HFFc6 (cell line): ENCODE data around the gene SSNA1. TPM values are rescaled to one million over a fixed set of nuclear protein-coding genes. Genes with fewer than 3 reads are reported as not detected.

Experiments used
- DNase-seq: peaks from one replicate; pipeline ENCODE4 v3.0.0-alpha.2; 2018
- H3K27ac Mint-ChIP-seq: 2 replicates; pipeline ENCODE4 v1.8.0; 2020; ENCODE audit warnings: mild to moderate bottlenecking, mixed read lengths
- H3K27me3 Mint-ChIP-seq: 2 replicates; pipeline ENCODE4 v1.8.0; 2021; ENCODE audit warnings: mild to moderate bottlenecking, moderate library complexity, mixed read lengths; ENCODE audit not compliant: insufficient read depth
- H3K36me3 Mint-ChIP-seq: 2 replicates; pipeline ENCODE4 v1.8.0; 2021; ENCODE audit warnings: low read depth, mixed read lengths
- H3K4me1 Mint-ChIP-seq: 2 replicates; pipeline ENCODE4 v1.8.0; 2020; ENCODE audit warnings: low read depth, mixed read lengths
- H3K4me3 Mint-ChIP-seq: 2 replicates; pipeline ENCODE4 v1.8.0; 2020; ENCODE audit warnings: mild to moderate bottlenecking, moderate library complexity, mixed read lengths
- H3K9me3 Mint-ChIP-seq: 2 replicates; pipeline ENCODE4 v1.8.0; 2020; ENCODE audit warnings: mild to moderate bottlenecking, mixed read lengths
- total RNA-seq, 6 experiments: library from RNA; stranded (reverse); fragmentation: NEBNext Ultra II Directional; extraction: Animal tissue kit (Norgen Biotek cat#: 25700); gene quantifications; 2 replicates in 1 of 6; 3 replicates in 5 of 6; pipeline ENCODE4 v1.2.3, GENCODE V29; 2021
- TF ChIP-seq, protein P1 (sequence below): fragments of 200-600 bp; sonication (generic); IDR thresholded peaks from 2 replicates; pipeline ENCODE4 v1.5.0; 2021; ENCODE audit warnings: antibody characterized with exemption, mild to moderate bottlenecking

SSNA1 gene
- total RNA-seq, 6 experiments from 2014 or later: 76.7 to 82.8 (median 82.1) TPM

DNA sequence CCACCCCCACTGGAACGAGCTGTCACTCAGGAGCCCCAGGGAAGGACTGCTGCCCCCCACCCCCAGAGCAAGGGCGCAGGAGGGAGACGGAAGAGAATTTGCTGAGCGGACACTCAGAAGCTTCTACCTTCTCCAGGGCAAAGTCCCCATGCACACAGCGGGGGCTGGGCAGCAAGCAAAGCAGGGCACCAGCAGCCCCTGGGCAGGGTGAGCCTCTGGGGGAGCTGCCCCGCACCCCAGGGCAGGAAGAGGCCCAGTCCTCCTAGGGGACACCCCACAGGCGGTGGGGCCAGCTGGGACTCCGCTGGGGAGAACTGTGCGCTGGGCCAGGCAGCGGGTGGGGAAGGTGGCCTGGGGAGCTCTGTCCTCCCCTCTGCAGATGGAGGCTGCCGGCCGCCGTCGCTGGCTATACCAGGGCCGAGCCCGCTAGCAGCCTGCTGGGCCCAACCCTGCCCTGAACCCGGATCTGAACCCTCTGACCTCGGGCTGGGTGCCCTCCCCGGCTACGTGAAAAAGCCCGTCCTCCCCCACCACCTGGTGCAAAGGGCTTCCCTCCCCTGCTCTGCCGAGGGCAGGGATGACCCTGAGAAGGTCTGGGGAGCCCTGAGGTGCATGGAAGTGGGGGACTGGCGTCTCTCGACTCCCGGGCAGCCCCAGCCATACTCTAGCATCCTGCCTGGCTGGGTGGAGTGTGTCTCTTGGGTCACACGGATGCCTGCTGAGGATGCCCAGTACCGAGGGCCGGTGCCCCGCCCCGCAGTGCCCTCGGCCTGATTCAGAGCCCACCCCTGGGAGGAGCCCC is 41.6 kb downstream of the SSNA1 start:
- Mint-ChIP-seq H3K27me3 (no peaks in the 10 kb centered on the region), H3K4me1 (peaks cover 7% of the 10 kb centered on the region), H3K9me3 (no peaks in the 10 kb centered on the region), H3K4me3 (no peak overlapping the region), H3K36me3 (no peaks in the 10 kb centered on the region), H3K27ac (no peak overlapping the region)
- no peak for DNase-seq
- TF ChIP-seq, protein P1, sequence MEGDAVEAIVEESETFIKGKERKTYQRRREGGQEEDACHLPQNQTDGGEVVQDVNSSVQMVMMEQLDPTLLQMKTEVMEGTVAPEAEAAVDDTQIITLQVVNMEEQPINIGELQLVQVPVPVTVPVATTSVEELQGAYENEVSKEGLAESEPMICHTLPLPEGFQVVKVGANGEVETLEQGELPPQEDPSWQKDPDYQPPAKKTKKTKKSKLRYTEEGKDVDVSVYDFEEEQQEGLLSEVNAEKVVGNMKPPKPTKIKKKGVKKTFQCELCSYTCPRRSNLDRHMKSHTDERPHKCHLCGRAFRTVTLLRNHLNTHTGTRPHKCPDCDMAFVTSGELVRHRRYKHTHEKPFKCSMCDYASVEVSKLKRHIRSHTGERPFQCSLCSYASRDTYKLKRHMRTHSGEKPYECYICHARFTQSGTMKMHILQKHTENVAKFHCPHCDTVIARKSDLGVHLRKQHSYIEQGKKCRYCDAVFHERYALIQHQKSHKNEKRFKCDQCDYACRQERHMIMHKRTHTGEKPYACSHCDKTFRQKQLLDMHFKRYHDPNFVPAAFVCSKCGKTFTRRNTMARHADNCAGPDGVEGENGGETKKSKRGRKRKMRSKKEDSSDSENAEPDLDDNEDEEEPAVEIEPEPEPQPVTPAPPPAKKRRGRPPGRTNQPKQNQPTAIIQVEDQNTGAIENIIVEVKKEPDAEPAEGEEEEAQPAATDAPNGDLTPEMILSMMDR: no peak

DNA sequence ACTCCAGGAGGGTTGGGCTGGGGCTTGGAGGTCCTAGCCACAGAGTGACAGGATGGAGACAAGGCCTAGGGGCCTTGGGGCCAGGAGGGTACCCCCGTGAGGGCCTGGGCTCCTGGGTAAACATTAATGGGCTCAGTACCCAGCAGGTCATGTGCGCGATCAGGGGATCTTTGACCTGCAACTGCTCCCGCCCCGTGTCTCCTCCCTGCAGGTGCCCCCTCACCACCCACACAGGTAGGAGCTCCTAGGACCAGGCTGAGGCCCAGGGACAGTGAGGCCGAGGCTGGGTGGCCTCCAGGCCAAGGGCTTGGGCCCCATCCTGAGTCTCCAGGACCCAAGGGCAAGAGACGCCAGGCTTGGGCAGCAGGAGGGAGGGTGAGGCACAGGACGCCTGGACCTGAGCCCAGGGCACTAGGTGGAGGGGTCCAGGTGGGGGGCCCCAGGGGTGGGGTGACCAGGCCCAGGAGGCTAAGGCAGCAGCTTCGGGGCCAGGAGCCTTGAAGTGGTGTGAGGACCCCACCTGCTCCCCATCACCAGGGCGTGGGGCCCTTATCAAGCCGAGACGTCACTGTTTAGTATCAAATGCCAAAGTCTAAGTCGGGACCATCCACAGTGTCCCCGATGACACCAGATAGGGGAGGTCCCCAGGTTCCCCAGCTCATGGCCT is 42.4 kb downstream of the SSNA1 start, which contains the start of gene SLC34A3:
Gene SLC34A3, plus strand, starts transcription at position 197 of the 667 bp plus-strand sequence. CDS start 802 bp downstream, outside the sequence.
- no peak for DNase-seq
- TF ChIP-seq, protein P1: no peak
- no peaks in the 10 kb centered on the region for H3K27me3 Mint-ChIP-seq
- no peaks in the 10 kb centered on the region for H3K9me3 Mint-ChIP-seq
- H3K27ac Mint-ChIP-seq: no peak within 1 kb of the TSS
- peaks cover 7% of the 10 kb centered on the region for H3K4me1 Mint-ChIP-seq
- H3K36me3 Mint-ChIP-seq: no peaks in the 10 kb centered on the region
- no peak within 1 kb of the TSS for H3K4me3 Mint-ChIP-seq

- DNase-seq: no peak
- no peaks in the 10 kb centered on the region for H3K27me3 Mint-ChIP-seq
These were observed 43.0 kb downstream of the SSNA1 start for GRCh38 chr9:137231372-137232039.

DNA sequence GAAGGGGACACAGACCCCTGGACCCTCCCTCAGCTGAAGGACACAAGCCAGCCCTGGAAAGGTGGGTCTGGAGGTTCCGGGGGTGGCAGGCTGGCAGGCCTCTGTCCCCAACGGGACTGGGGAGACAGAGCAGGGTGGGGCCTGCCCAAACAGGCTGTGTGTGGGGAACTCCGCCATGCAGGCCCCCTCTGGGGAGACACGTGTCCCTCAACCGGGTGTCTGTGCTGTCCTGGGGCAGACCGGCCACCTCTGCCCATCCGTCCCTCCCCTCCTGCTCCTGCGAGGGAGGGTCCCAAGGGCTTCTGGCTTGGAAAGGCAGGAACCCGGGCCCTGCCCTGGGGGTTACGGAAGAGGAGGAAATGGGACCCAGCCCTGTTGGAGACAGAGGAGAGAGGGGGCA is 43.6 kb downstream of the SSNA1 start:
- TF ChIP-seq, protein P1: no peak

More at GRCh38 chr9:137231372-137232039, 43.0 kb downstream of the SSNA1 start:
- Mint-ChIP-seq H3K36me3 (no peaks in the 10 kb centered on the region), H3K4me1 (peaks cover 7% of the 10 kb centered on the region), H3K4me3 (no peak overlapping the region), H3K9me3 (no peaks in the 10 kb centered on the region), H3K27ac (no peak overlapping the region)
- TF ChIP-seq, protein P1: no peak

GRCh38 chr9:137232510-137232909 is 44.0 kb downstream of the SSNA1 start:
- Mint-ChIP-seq H3K27me3 (no peaks in the 10 kb centered on the region), H3K4me3 (no peak overlapping the region), H3K4me1 (peaks cover 4% of the 10 kb centered on the region), H3K9me3 (no peaks in the 10 kb centered on the region), H3K36me3 (no peaks in the 10 kb centered on the region), H3K27ac (no peak overlapping the region)
- DNase-seq: no peak
- TF ChIP-seq, protein P1: no peak

More for the DNA sequence above, 43.6 kb downstream of the SSNA1 start:
- no peaks in the 10 kb centered on the region for H3K27me3 Mint-ChIP-seq
- no peak overlapping the region for H3K27ac Mint-ChIP-seq
- peaks cover 7% of the 10 kb centered on the region for H3K4me1 Mint-ChIP-seq
- H3K4me3 Mint-ChIP-seq: no peak overlapping the region
- H3K36me3 Mint-ChIP-seq: no peaks in the 10 kb centered on the region
- no peak for DNase-seq
- no peaks in the 10 kb centered on the region for H3K9me3 Mint-ChIP-seq
